ENCODE data around the gene ECE1.
"Not testable (repeated sequence)": the region's sequence is repeated elsewhere in the genome, so short reads cannot be mapped to it uniquely, and the experiment has no call there.

The ECE1 gene

DNA sequence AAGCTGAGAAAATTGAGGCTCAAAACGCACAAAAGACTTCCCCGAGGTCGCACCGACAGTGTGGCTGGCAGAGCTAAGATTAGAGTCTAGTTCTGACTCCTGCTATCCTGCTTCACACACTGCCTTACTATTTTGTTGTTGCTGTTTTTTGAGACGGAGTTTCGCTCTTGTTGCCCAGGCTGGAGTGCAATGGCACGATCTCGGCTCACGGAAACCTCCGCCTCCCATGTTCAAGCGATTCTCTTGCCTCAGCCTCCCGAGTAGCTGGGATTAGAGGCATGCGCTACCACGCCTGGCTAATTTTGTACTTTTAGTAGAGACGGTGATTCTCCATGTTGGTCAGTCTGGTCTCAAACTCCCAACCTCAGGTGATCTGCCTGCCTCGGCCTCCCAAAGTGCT lies 112.0 kb downstream of the ECE1 start:
- H3K4me3 ChIP-seq, H3K27ac ChIP-seq: not testable (repeated sequence)

DNA sequence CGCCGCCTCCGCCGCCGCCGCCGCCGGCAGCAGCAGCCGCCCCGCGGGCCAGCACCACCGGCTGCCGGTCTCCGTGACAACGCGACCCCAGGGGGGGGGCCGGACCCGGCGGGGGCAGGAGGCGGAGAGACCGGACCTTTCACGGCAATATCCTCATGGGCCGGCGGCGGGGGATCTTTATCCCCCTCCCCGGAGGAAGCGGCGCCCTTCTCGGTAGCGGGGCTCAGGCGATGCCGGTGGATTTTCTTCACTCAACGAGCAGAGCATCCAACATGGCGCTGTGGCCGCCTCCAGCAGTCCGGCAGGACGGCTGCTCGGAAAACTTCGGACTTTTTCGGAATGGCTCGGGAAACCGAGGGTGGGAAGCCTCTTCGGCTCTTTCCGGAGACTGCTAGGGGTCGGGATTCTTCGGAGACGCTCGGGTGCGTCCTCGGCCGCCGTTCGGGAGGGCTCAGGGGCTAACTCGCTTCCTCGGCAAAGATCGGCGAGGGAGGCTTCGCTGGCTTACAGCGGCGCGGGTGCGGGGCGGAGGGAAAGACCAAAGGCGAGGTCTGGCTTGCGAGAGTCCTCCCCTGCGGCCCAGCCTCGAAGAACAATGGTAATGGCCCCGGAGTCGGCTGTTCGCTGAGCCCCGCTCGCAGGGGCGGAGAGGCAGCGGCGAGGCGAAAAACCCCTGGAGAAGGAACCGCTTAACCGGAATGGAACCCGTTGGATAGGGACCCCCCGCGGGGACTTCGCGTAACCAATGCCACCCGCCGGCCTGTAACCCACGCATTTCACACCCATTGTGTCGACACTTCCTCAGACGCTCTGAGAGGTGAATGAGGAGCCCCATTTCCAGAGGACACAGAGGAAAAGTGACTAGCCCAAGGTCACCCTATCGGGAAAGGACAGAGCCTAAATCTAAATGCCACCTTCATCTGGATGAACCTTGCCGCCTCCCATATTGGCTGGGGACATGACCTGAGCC lies 113.4 kb downstream of the ECE1 start, which contains the start of gene EIF4G3:
TSS of gene EIF4G3 (minus strand) at position 312 of the 970 bp plus-strand sequence. CDS start 174,155 bp downstream, outside the sequence.
- H3K4me3 ChIP-seq: peak within 1 kb of the TSS; percentile 63 to 84 (median 73)
- peak within 1 kb of the TSS; percentile 70 to 95 (median 90) for H3K27ac ChIP-seq

DNA sequence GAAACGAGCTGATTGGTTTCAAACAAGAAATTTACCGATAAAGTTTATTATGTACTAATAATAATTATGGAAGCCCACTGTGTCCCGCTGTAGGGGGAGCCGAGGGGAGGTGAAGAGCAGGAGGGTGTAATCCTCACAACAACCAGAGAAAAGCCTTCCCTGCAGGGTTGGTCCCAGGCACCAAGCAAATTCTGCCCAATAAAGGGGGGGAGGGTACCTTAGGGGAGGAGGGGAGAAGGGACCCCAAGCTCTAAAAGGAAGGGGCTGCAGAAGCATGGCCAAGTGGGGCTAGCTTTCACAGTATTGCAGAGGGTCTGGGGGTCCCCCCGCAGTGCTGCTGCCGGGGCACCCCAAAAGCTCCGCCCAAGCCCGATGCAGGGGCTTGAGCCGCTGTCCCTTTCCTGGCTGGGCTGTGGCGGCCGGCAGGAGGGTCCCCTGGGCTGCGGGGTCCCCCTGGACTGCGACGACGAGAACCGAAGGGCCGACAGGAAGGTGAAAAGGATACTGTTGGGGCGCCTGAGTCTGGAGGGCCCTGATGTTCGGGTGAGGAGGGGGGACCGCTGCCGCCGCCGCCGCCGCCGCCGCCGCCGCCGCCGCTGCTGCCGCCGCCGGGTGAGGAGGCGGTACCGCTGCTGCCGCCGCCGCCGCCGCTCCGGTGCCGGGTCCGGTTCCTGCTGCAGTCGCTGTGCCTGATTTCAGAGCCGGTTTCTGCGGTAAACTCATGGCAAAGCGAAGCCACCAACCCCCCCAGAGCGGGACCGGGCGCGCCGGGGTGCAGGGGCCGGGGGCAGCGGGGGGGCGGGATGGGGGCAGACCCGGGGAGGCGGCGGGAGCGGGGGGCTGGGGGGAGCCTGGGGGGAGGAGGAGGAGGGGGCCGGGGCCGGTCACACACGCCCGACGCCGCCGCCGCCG lies 114.3 kb downstream of the ECE1 start:
- H3K4me3 ChIP-seq: peak overlapping the region; percentile 63 to 84 (median 73)
- H3K27ac ChIP-seq: peak overlapping the region; percentile 70 to 95 (median 90)

DNA sequence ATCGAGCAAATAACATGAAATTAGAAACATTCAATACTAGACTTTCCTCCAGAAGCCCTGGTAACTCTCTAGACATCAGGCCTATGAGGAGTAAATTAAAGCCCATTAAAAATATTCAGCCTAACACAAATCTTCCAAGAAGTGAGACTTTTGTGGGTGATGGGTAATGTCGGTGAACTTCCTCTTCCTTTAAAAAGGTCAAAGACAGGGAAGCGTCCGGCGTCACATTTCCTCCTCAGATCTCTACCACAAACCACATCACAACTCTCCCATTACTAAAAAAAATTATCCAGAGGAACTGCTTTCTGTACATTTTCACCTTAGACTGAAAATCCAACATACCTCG lies 115.0 kb downstream of the ECE1 start:
- Histone ChIP-seq H3K27ac (peak overlapping the region; percentile 70 to 95 (median 90)), H3K4me3 (peak overlapping the region; percentile 63 to 84 (median 73))

DNA sequence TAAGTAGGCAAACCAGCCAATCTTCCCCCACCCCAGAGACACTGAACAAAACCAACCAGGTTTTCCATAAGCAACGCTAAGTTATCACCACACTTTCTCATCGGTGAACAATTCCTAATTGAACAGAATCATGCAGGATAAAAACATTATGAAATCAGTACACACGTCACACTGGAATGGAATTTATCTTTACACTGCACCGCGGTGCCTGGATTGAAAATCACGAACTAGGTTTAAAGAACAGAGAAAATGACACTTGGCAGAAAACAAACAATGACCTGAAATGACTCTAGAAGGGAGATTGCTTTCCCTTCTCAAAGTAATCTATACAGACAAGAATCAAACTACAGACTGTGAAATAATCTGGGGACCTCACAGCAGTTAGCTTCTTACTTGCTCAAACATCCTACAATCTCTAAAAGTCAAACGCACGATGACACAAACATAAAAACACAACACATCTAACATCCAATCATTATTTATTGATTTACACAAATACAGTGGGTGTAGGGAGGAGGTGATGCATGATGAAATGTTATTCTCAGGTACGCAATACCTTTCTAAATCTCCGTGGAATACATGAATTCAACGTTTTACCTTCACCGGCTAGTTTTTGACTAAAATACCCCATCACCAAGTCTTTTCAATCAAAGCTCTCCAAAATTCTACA lies 115.5 kb downstream of the ECE1 start:
- H3K27ac ChIP-seq: peak overlapping the region in 16 of 21 experiments; percentile 79 to 95 (median 90)
- H3K4me3 ChIP-seq: peak overlapping the region; percentile 63 to 84 (median 73)

DNA sequence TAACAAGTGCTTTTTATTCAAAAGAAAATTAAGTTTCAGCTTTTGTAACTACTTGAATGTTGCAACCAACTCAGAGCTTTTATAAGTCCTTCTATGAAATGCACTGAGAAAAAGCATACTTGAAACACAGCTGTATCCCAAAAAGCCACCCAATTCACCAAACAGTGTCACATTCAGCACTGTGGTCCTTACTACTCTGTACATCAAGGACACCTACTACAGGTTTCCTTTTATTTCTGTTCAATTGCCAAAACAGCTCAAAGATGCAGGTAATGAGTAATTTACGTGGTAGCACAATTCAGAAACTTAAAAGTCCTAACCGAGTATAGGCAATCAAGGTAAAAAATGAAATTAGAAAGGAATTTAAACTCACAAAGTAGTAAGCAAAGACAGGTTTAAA lies 116.0 kb downstream of the ECE1 start:
- peak overlapping the region in 4 of 7 experiments; percentile 63 to 78 (median 74) for H3K4me3 ChIP-seq

DNA sequence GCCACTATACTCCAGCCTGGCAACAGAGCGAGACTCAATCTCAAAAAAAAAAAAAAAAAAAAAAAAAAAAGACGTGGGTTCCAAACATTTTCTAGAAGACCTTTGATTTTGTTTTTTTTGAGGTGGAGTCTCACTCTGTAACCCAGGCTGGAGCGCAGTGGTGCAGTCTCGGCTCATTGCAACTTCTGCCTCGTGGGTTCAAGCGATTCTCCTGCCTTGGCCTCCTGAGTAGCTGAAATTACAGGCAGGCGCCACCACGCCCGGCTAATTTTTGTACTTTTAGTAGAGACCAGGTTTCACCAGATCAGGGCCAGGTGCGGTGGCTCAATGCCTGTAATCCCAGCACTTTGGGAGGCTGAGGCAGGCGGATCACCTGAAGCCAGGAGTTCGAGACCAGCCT lies 117.2 kb downstream of the ECE1 start:
- H3K27ac ChIP-seq, H3K4me3 ChIP-seq: not testable (repeated sequence)

More for the DNA sequence above, 116.0 kb downstream of the ECE1 start:
- peak overlapping the region in 12 of 21 experiments; percentile 85 to 95 (median 92) for H3K27ac ChIP-seq

DNA sequence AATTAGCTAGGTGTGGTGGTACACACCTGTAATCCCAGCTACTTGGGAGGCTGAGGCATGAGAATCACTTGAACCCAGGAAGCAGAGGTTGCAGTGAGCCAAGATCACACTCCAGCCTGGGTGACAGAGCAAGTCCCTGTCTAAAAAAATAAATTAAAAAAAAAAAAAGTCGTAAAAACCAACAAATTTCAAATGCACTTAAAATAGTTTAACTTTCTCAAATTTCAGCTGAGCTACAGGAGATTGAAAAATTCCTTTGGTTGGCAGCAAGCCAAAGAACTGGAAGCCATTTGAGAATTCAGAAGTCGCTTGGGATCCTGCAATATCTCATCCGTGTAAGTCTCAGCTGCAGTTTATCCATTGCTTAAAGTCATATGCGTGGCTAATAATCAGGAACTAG lies 119.4 kb downstream of the ECE1 start:
- H3K4me3 ChIP-seq: not testable (repeated sequence)

DNA sequence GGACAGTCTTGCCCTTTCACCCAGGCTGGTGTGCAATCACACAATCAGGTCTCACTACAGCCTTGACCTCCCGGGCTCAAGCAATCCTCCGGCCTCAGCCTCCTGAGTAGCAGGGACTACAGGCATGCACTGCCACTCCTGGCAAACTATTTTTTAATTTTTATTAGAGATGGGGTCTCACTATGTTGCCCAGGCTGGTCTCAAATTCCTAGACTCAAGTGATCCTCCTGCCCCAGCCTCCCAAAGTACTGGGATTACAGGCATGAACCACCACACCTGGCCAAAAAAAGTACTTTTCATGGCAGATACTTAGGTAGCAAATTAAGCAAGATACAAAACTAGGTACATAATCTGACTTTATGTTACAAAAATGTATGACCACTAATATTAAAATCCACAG lies 121.8 kb downstream of the ECE1 start:
- H3K27ac ChIP-seq: no peak overlapping the region
- no peak overlapping the region for H3K4me3 ChIP-seq

More for the DNA sequence above, 119.4 kb downstream of the ECE1 start:
- peak overlapping the region in 2 of 21 experiments; percentile 16 to 38 for H3K27ac ChIP-seq
